NT2/D1 (cell line): ENCODE measurements around the gene SRBD1.

Source experiments
- DNase-seq: peaks from one replicate; pipeline ENCODE4 v3.0.0-alpha.2; 2011; ENCODE audit warnings: low read depth, low spot score
- H3K27me3 ChIP-seq: 2 replicates; pipeline ENCODE4 v1.6.0; 2011; ENCODE audit warnings: mild to moderate bottlenecking; ENCODE audit not compliant: insufficient read length, insufficient read depth
- H3K36me3 ChIP-seq: 2 replicates; pipeline ENCODE4 v1.6.1; 2011; ENCODE audit warnings: mild to moderate bottlenecking, low read length, mixed read lengths; ENCODE audit not compliant: insufficient read depth, insufficient read length
- H3K4me1 ChIP-seq: 2 replicates; pipeline ENCODE4 v1.5.1; 2011; ENCODE audit not compliant: insufficient read depth, insufficient read length
- H3K4me3 ChIP-seq: 2 replicates; pipeline ENCODE4 v1.5.1; 2011; ENCODE audit warnings: low read depth; ENCODE audit not compliant: insufficient read length
- H3K9ac ChIP-seq: 2 replicates; pipeline ENCODE4 v1.6.0; 2011; ENCODE audit warnings: low read depth; ENCODE audit not compliant: insufficient read length
- H3K9me3 ChIP-seq: 2 replicates; pipeline ENCODE4 v1.5.1; 2011; ENCODE audit warnings: mild to moderate bottlenecking, low read length; ENCODE audit not compliant: insufficient read depth
- SUZ12 ChIP-seq: IDR thresholded peaks from 2 replicates; pipeline ENCODE4 v1.6.1; 2011; ENCODE audit not compliant: insufficient read length, insufficient read depth; ENCODE audit errors: extremely low read depth
- YY1 ChIP-seq: IDR thresholded peaks from 2 replicates; pipeline ENCODE4 v1.6.1; 2011; ENCODE audit not compliant: insufficient read length, insufficient read depth
- ZNF274 ChIP-seq: IDR thresholded peaks from 2 replicates; pipeline ENCODE4 v1.6.1; 2011; ENCODE audit warnings: mild to moderate bottlenecking, low read depth, low read length

SRBD1 gene

DNA sequence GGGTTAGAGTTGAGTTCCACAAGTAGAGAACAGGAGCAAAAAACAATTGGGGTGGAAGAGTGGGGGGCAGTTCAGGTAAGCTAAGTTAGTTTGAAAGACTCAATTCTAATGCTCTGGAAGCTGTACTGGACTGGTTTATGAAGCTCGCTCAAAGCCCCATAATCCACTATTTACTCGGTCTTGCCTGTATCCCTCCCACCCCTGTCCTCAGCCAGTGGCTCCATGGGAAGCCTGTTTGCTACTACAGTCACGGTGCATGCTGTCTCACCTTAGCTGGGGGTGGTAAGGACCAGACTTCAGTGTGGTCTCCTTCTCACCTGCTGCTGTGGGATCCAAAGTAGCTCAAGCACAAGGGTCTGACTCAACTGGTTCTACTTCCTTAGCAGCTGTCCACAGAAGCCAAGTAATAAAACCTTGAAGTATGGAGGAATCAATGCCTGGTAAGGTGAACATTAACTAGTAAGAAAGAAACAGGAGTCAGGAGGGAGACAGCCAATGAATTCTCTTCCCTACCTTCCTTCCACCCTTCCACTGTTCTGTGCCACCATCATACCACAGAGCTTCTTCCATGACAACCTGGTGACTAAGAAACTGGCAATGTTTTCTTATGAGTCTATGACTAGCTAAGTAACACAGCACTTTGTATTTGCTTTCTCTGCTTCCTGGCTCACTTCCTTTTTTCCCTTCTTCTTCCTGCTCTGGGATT lies 230.8 kb downstream of the SRBD1 start:
- Histone ChIP-seq H3K9ac (no peak overlapping the region), H3K36me3 (no peaks in the 10 kb centered on the region), H3K4me1 (no peaks in the 10 kb centered on the region), H3K27me3 (no peaks in the 10 kb centered on the region), H3K9me3 (no peaks in the 10 kb centered on the region), H3K4me3 (no peak overlapping the region)
- no peak for DNase-seq
- TF ChIP-seq SUZ12, result no peak
- no peak for TF ChIP-seq YY1
- no peak for TF ChIP-seq ZNF274

DNA sequence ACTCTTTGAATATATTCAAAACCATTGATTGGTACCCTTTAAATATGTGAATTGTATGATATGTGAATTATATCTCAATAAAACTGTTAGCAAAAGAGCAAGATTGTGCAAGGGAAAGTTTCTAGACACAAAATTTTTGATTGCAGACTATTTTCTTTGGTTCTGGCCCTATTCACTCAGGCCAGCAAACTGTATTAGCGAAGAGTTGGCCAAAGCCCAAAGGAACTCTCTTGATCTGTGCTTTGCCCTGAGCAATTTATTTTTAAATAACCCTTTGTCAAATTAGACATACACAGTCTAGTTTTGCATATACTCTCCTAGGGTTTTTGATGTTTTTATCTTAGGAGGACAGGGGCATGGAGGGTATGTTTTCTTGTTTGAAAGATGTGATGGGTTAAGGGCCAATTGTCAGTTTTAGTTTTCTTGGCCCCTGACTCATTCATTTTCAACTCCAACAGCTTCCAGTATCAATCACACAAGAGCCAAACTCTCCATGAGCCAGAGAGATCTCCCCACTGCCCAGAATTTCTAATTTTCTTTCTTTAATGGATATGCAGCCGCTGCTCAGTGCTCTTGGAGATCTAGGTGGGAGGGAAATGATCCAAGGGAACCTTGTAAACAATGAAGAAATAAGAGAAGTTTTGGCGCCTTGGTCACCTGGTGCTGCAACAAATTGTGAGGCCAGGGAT lies 231.5 kb downstream of the SRBD1 start:
- DNase-seq, result no peak
- no peaks in the 10 kb centered on the region for H3K36me3 ChIP-seq
- no peaks in the 10 kb centered on the region for H3K4me1 ChIP-seq
- no peaks in the 10 kb centered on the region for H3K27me3 ChIP-seq
- no peaks in the 10 kb centered on the region for H3K9me3 ChIP-seq
- no peak overlapping the region for H3K9ac ChIP-seq
- TF ChIP-seq YY1 (no peak), SUZ12 (no peak), ZNF274 (no peak)
- no peak overlapping the region for H3K4me3 ChIP-seq

- no peaks in the 10 kb centered on the region for H3K36me3 ChIP-seq
- TF ChIP-seq SUZ12, result no peak
- TF ChIP-seq YY1, result no peak
- TF ChIP-seq ZNF274, result no peak
- no peaks in the 10 kb centered on the region for H3K9me3 ChIP-seq
- H3K4me1 ChIP-seq, result no peaks in the 10 kb centered on the region
- DNase-seq, result no peak
- H3K27me3 ChIP-seq, result no peaks in the 10 kb centered on the region
- H3K9ac ChIP-seq, result no peak overlapping the region
- no peak overlapping the region for H3K4me3 ChIP-seq
These were observed 237.5 kb downstream of the SRBD1 start for GRCh38 chr2:45373534-45373933.

GRCh38 chr2:45370369-45370768 lies 240.7 kb downstream of the SRBD1 start:
- no peak overlapping the region for H3K4me3 ChIP-seq

GRCh38 chr2:45368792-45369191 lies 242.3 kb downstream of the SRBD1 start:
- Histone ChIP-seq H3K9me3 (no peaks in the 10 kb centered on the region), H3K9ac (no peak overlapping the region), H3K36me3 (no peaks in the 10 kb centered on the region), H3K4me1 (no peaks in the 10 kb centered on the region), H3K27me3 (no peaks in the 10 kb centered on the region), H3K4me3 (no peak overlapping the region)
- TF ChIP-seq YY1, result no peak
- TF ChIP-seq SUZ12, result no peak
- TF ChIP-seq ZNF274, result no peak
- DNase-seq, result no peak

More at GRCh38 chr2:45370369-45370768, 240.7 kb downstream of the SRBD1 start:
- no peaks in the 10 kb centered on the region for H3K27me3 ChIP-seq
- TF ChIP-seq ZNF274 (no peak), SUZ12 (no peak), YY1 (no peak)
- DNase-seq, result no peak
- H3K9me3 ChIP-seq, result no peaks in the 10 kb centered on the region
- H3K36me3 ChIP-seq, result no peaks in the 10 kb centered on the region
- H3K4me1 ChIP-seq, result no peaks in the 10 kb centered on the region
- H3K9ac ChIP-seq, result no peak overlapping the region

DNA sequence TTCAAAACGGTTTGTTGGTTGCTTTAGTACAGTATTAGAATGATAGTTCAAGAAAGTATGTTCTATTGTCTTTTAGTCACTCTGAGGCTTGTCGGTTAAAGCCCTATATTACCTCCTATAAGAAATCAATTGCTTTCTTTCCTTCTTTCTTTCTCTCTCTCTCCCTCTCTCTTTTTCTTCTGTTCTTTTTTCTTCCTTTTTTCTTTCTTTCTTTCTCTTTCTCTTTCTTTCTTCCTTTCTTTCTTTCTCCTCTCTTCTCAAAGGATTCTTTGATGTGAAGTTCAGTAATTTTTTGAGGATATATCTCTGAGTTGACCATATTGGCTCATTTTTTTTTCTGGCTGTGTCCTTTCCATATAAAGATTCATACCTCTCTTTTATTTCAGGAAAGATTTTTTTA lies 249.4 kb downstream of the SRBD1 start:
- TF ChIP-seq SUZ12, result no peak
- TF ChIP-seq YY1, result no peak
- no peak for TF ChIP-seq ZNF274
- H3K36me3 ChIP-seq, result no peaks in the 10 kb centered on the region
- H3K4me1 ChIP-seq, result no peaks in the 10 kb centered on the region
- no peaks in the 10 kb centered on the region for H3K27me3 ChIP-seq
- no peaks in the 10 kb centered on the region for H3K9me3 ChIP-seq
- H3K4me3 ChIP-seq, result no peak overlapping the region
- no peak overlapping the region for H3K9ac ChIP-seq
- no peak for DNase-seq

DNA sequence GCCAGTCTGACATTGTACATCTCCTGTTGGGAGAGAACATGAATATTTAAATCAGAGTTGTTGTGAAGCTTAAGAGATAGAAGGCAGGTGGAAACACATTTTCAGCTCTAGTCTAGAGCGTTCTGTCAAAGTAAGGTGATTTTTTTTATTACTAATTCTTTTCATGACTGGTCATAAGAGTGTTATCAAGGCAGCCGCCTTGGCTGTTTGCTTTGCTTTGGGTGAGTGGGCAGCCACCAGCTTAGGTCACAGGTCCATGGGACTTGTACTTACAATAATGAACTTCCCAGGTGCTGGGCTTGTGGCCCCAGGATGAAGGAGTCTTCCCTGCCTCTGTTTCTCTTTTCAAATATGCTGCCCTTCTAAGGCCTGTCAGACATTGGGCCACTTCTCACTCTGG lies 256.3 kb downstream of the SRBD1 start:
- no peaks in the 10 kb centered on the region for H3K9me3 ChIP-seq
- H3K9ac ChIP-seq, result no peak overlapping the region
- no peaks in the 10 kb centered on the region for H3K36me3 ChIP-seq
- no peak for TF ChIP-seq SUZ12
- no peak for TF ChIP-seq YY1
- no peak for TF ChIP-seq ZNF274
- no peaks in the 10 kb centered on the region for H3K4me1 ChIP-seq
- H3K4me3 ChIP-seq, result no peak overlapping the region
- no peak for DNase-seq
- no peaks in the 10 kb centered on the region for H3K27me3 ChIP-seq

- no peak for DNase-seq
These were observed 257.2 kb downstream of the SRBD1 start for GRCh38 chr2:45353879-45354278.

More at GRCh38 chr2:45353879-45354278, 257.2 kb downstream of the SRBD1 start:
- Histone ChIP-seq H3K27me3 (no peaks in the 10 kb centered on the region), H3K36me3 (no peaks in the 10 kb centered on the region), H3K9me3 (no peaks in the 10 kb centered on the region), H3K4me3 (no peak overlapping the region), H3K4me1 (no peaks in the 10 kb centered on the region), H3K9ac (no peak overlapping the region)
- no peak for TF ChIP-seq SUZ12
- TF ChIP-seq ZNF274, result no peak
- no peak for TF ChIP-seq YY1
